ENCODE measurements around the gene TAS2R7.

DNA sequence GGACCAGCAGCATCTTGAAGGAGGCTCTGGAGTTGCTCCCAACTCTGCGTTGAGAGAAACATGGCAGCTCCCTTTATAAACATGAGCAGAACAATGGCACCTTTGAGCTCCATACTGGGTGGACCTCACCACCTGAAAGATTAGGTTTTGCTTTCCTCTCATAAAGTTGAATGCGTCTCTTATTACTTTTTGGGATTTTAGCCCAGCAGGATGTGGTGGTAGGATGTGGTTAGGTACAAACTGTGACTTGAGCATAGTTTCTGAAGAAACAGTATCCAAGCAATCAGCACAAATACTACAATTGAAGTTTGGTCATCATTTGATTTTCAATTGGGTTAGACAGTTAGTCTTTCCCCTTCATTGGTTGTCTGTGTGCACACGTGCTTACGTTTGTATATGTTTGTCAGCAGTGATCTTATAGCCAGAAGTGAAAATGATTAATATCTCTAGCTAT, 47.0 kb upstream of the TAS2R7 start, which contains the start of gene PRR4:
- TF ChIP-seq EZH2 (IDR thresholded peaks at IDR 0.05; ENCODE audit: low read depth) = no peak
- TF ChIP-seq, protein P1, sequence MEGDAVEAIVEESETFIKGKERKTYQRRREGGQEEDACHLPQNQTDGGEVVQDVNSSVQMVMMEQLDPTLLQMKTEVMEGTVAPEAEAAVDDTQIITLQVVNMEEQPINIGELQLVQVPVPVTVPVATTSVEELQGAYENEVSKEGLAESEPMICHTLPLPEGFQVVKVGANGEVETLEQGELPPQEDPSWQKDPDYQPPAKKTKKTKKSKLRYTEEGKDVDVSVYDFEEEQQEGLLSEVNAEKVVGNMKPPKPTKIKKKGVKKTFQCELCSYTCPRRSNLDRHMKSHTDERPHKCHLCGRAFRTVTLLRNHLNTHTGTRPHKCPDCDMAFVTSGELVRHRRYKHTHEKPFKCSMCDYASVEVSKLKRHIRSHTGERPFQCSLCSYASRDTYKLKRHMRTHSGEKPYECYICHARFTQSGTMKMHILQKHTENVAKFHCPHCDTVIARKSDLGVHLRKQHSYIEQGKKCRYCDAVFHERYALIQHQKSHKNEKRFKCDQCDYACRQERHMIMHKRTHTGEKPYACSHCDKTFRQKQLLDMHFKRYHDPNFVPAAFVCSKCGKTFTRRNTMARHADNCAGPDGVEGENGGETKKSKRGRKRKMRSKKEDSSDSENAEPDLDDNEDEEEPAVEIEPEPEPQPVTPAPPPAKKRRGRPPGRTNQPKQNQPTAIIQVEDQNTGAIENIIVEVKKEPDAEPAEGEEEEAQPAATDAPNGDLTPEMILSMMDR (conservative IDR thresholded peaks at IDR 0.05) = no peak
